Activated T-cell treated with anti-CD3 and anti-CD28 coated beads, Interleukin-2, amount 50 U/mL, for 4 hours (primary cell): ENCODE measurements around the gene DPP6. TPM values are rescaled to one million over a fixed set of nuclear protein-coding genes. Genes with fewer than 3 reads are reported as not detected.

ENCODE experiments used
- ATAC-seq, 2 donors: fragments of 200-7000 bp; cut with Tn5 transposase; one replicate each; pipeline ENCODE4 v1.10.0; 2021
- DNase-seq: peaks from one replicate; pipeline ENCODE4 v3.0.0-alpha.2; 2020
- H3K27me3 Mint-ChIP-seq: one replicate; pipeline ENCODE4 v1.8.0; 2021; ENCODE audit warnings: low read depth, mixed read lengths
- H3K36me3 Mint-ChIP-seq: one replicate; pipeline ENCODE4 v1.8.0; 2022; ENCODE audit warnings: mixed read lengths; ENCODE audit not compliant: insufficient read depth
- H3K4me1 Mint-ChIP-seq: one replicate; pipeline ENCODE4 v1.8.0; 2021; ENCODE audit warnings: low read depth, mixed read lengths
- H3K4me3 Mint-ChIP-seq: one replicate; pipeline ENCODE4 v1.8.0; 2021; ENCODE audit warnings: mild to moderate bottlenecking, moderate library complexity, mixed read lengths
- H3K9me3 Mint-ChIP-seq: one replicate; pipeline ENCODE4 v1.8.0; 2021; ENCODE audit warnings: mixed read lengths
- total RNA-seq, 3 donors: library from RNA; stranded (reverse); gene quantifications; one replicate each; pipeline ENCODE4 v1.2.1, GENCODE V29; 2021

Gene DPP6
- total RNA-seq, 3 donors from 2014 or later: not detected

- no peaks in the 10 kb centered on the region for H3K9me3 Mint-ChIP-seq
- peaks cover 9% of the 10 kb centered on the region for H3K27me3 Mint-ChIP-seq
- DNase-seq (no peak), ATAC-seq (no peak)
- H3K4me1 Mint-ChIP-seq: no peaks in the 10 kb centered on the region
- H3K4me3 Mint-ChIP-seq: no peak overlapping the region
- H3K36me3 Mint-ChIP-seq: no peaks in the 10 kb centered on the region
Measured at GRCh38 chr7:154827007-154827406, 774.8 kb downstream of the DPP6 start.

GRCh38 chr7:154832557-154833138 lies 780.5 kb downstream of the DPP6 start:
- DNase-seq (no peak), ATAC-seq (no peak)
- Mint-ChIP-seq H3K9me3 (no peaks in the 10 kb centered on the region), H3K36me3 (no peaks in the 10 kb centered on the region), H3K4me1 (no peaks in the 10 kb centered on the region), H3K27me3 (peaks cover 2% of the 10 kb centered on the region), H3K4me3 (no peak overlapping the region)

GRCh38 chr7:154836021-154836448 lies 783.8 kb downstream of the DPP6 start:
- DNase-seq (no peak), ATAC-seq (no peak)
- Mint-ChIP-seq H3K9me3 (no peaks in the 10 kb centered on the region), H3K4me3 (no peak overlapping the region), H3K27me3 (peaks cover 11% of the 10 kb centered on the region), H3K36me3 (no peaks in the 10 kb centered on the region), H3K4me1 (no peaks in the 10 kb centered on the region)

- H3K9me3 Mint-ChIP-seq: no peaks in the 10 kb centered on the region
- ATAC-seq (no peak), DNase-seq (no peak)
- no peak overlapping the region for H3K4me3 Mint-ChIP-seq
- no peaks in the 10 kb centered on the region for H3K4me1 Mint-ChIP-seq
- H3K36me3 Mint-ChIP-seq: no peaks in the 10 kb centered on the region
- peaks cover 13% of the 10 kb centered on the region for H3K27me3 Mint-ChIP-seq
Measured at GRCh38 chr7:154837087-154837486, 784.9 kb downstream of the DPP6 start.

GRCh38 chr7:154837622-154838021 lies 785.4 kb downstream of the DPP6 start:
- Mint-ChIP-seq H3K4me1 (no peaks in the 10 kb centered on the region), H3K4me3 (no peak overlapping the region), H3K36me3 (no peaks in the 10 kb centered on the region), H3K27me3 (peaks cover 14% of the 10 kb centered on the region), H3K9me3 (no peaks in the 10 kb centered on the region)
- ATAC-seq (no peak), DNase-seq (no peak)

- no peak for DNase-seq
- Mint-ChIP-seq H3K4me1 (no peaks in the 10 kb centered on the region), H3K36me3 (no peaks in the 10 kb centered on the region), H3K27me3 (peaks cover 16% of the 10 kb centered on the region), H3K9me3 (no peaks in the 10 kb centered on the region), H3K4me3 (no peak overlapping the region)
- no peak for ATAC-seq
Measured at GRCh38 chr7:154840086-154840485, 787.9 kb downstream of the DPP6 start.

- no peak for DNase-seq
- H3K9me3 Mint-ChIP-seq: no peaks in the 10 kb centered on the region
Measured at GRCh38 chr7:154841731-154842331, 789.6 kb downstream of the DPP6 start.

GRCh38 chr7:154842591-154842990 lies 790.4 kb downstream of the DPP6 start:
- no peak for DNase-seq
- H3K27me3 Mint-ChIP-seq: peaks cover 22% of the 10 kb centered on the region
- no peaks in the 10 kb centered on the region for H3K36me3 Mint-ChIP-seq
- no peaks in the 10 kb centered on the region for H3K9me3 Mint-ChIP-seq
- H3K4me1 Mint-ChIP-seq: no peaks in the 10 kb centered on the region
- no peak for ATAC-seq
- H3K4me3 Mint-ChIP-seq: no peak overlapping the region

More at GRCh38 chr7:154841731-154842331, 789.6 kb downstream of the DPP6 start:
- ATAC-seq: no peak
- H3K4me1 Mint-ChIP-seq: no peaks in the 10 kb centered on the region
- H3K4me3 Mint-ChIP-seq: no peak overlapping the region
- H3K36me3 Mint-ChIP-seq: no peaks in the 10 kb centered on the region
- H3K27me3 Mint-ChIP-seq: peaks cover 22% of the 10 kb centered on the region

GRCh38 chr7:154843670-154844237 lies 791.6 kb downstream of the DPP6 start:
- Mint-ChIP-seq H3K4me1 (no peaks in the 10 kb centered on the region), H3K27me3 (peaks cover 22% of the 10 kb centered on the region)

GRCh38 chr7:154844499-154844898 lies 792.3 kb downstream of the DPP6 start:
- H3K4me3 Mint-ChIP-seq: no peak overlapping the region
- H3K9me3 Mint-ChIP-seq: peaks cover under 1% of the 10 kb centered on the region
- H3K27me3 Mint-ChIP-seq: peaks cover 19% of the 10 kb centered on the region
- no peaks in the 10 kb centered on the region for H3K36me3 Mint-ChIP-seq
- DNase-seq (no peak), ATAC-seq (no peak)
- H3K4me1 Mint-ChIP-seq: no peaks in the 10 kb centered on the region

More at GRCh38 chr7:154843670-154844237, 791.6 kb downstream of the DPP6 start:
- Mint-ChIP-seq H3K9me3 (no peaks in the 10 kb centered on the region), H3K4me3 (no peak overlapping the region), H3K36me3 (no peaks in the 10 kb centered on the region)
- ATAC-seq (no peak), DNase-seq (no peak)

- Mint-ChIP-seq H3K27me3 (peaks cover 15% of the 10 kb centered on the region), H3K9me3 (peaks cover 3% of the 10 kb centered on the region), H3K4me1 (no peaks in the 10 kb centered on the region), H3K36me3 (no peaks in the 10 kb centered on the region), H3K4me3 (no peak overlapping the region)
- DNase-seq (no peak), ATAC-seq (no peak)
Measured at GRCh38 chr7:154844955-154845354, 792.8 kb downstream of the DPP6 start.

- DNase-seq (no peak), ATAC-seq (no peak)
- H3K36me3 Mint-ChIP-seq: no peaks in the 10 kb centered on the region
- H3K4me3 Mint-ChIP-seq: no peak overlapping the region
- peaks cover 9% of the 10 kb centered on the region for H3K9me3 Mint-ChIP-seq
- peaks cover 13% of the 10 kb centered on the region for H3K27me3 Mint-ChIP-seq
- no peaks in the 10 kb centered on the region for H3K4me1 Mint-ChIP-seq
Measured at GRCh38 chr7:154848464-154848863, 796.3 kb downstream of the DPP6 start.

- DNase-seq: no peak
- no peak overlapping the region for H3K4me3 Mint-ChIP-seq
- peaks cover 4% of the 10 kb centered on the region for H3K27me3 Mint-ChIP-seq
- H3K9me3 Mint-ChIP-seq: peaks cover 9% of the 10 kb centered on the region
- ATAC-seq: no peak
- H3K36me3 Mint-ChIP-seq: no peaks in the 10 kb centered on the region
- no peaks in the 10 kb centered on the region for H3K4me1 Mint-ChIP-seq
Measured at GRCh38 chr7:154852205-154852604, 800.0 kb downstream of the DPP6 start.

GRCh38 chr7:154853063-154853726 lies 801.0 kb downstream of the DPP6 start:
- H3K36me3 Mint-ChIP-seq: no peaks in the 10 kb centered on the region
- ATAC-seq (no peak), DNase-seq (no peak)
- no peaks in the 10 kb centered on the region for H3K4me1 Mint-ChIP-seq
- H3K4me3 Mint-ChIP-seq: no peak overlapping the region
- H3K27me3 Mint-ChIP-seq: peaks cover 4% of the 10 kb centered on the region
- peaks cover 9% of the 10 kb centered on the region for H3K9me3 Mint-ChIP-seq

- no peak for DNase-seq
- no peak for ATAC-seq
- Mint-ChIP-seq H3K4me1 (no peaks in the 10 kb centered on the region), H3K4me3 (no peak overlapping the region), H3K27me3 (peaks cover 4% of the 10 kb centered on the region), H3K36me3 (no peaks in the 10 kb centered on the region), H3K9me3 (peaks cover 9% of the 10 kb centered on the region)
Measured at GRCh38 chr7:154853727-154854095, 801.5 kb downstream of the DPP6 start.
